Measurements from ENCODE around the gene ZBTB17.
A peak's percentile ranks its signal among the peaks of the same experiment; 100 is the strongest.

The ZBTB17 gene

DNA sequence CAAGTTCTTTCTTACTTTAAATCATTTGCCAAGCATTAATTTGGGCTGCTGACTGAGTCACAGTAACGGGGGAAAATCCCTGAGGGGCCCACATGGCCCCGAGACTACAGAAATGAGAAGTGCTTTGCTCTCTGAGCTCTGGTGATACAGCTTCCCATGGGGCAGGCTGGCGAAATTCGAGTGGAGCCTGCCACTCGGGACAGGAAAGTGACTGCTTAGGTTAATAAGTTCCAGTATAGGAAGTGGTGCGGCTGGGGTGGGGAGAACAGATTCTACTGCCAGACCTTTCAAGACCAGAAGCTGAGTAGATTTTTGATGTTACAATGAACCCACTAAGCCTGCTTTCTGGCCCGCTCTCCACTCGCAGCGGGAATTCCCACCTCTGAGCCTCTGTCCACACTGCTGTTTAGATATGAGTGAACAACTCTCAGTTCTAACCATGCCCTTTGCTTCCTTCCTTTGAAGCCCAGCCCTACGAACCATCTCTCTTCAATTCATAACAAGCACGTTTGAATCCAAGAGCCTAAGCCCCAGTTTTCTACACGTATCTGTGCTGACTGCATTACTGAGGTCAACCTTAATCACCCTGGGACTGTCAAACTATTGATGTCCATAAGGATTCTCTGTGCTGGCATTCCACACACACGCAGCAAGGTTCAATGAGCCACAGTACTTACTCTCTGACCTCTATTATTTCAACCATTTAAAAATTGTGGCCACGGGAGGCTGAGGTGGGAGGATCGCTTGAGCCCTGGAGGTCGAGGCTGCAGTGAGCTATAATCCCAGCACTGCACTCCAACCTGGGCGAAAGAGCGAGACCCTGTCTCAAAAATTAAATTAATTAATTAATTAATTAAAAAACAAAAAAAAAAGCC is 9.6 kb downstream of the ZBTB17 start:
- no peak overlapping the region for H3K4me3 ChIP-seq (ENCODE audit: low read depth, low read length)
- H3K27ac ChIP-seq, result peak overlapping the region; percentile 61
- in situ Hi-C loops (cut with HindIII; ENCODE audit: low pct_ligation_motif_present, low sequenced_read_pairs), result no loop called here
- H3K36me3 ChIP-seq (replicated peaks), result peaks cover 15% of the 10 kb centered on the region
- TF ChIP-seq CTCF (IDR thresholded peaks at IDR 0.05; ENCODE audit: low read depth, low read length, missing control alignments), result no peak
- no peaks in the 10 kb centered on the region for H3K27me3 ChIP-seq (replicated peaks)
- DNase-seq, result no peak

GRCh38 chr1:15965228-15965767 is 10.6 kb downstream of the ZBTB17 start:
- H3K4me3 ChIP-seq (ENCODE audit: low read depth, low read length), result no peak overlapping the region
- peaks cover 15% of the 10 kb centered on the region for H3K36me3 ChIP-seq (replicated peaks)
- peak; percentile 56 for DNase-seq
- in situ Hi-C loops (cut with HindIII; ENCODE audit: low pct_ligation_motif_present, low sequenced_read_pairs), result no loop called here
- H3K27me3 ChIP-seq (replicated peaks), result no peaks in the 10 kb centered on the region
- H3K27ac ChIP-seq, result peak overlapping the region; percentile 61
- TF ChIP-seq CTCF (IDR thresholded peaks at IDR 0.05; ENCODE audit: low read depth, low read length, missing control alignments), result no peak

DNA sequence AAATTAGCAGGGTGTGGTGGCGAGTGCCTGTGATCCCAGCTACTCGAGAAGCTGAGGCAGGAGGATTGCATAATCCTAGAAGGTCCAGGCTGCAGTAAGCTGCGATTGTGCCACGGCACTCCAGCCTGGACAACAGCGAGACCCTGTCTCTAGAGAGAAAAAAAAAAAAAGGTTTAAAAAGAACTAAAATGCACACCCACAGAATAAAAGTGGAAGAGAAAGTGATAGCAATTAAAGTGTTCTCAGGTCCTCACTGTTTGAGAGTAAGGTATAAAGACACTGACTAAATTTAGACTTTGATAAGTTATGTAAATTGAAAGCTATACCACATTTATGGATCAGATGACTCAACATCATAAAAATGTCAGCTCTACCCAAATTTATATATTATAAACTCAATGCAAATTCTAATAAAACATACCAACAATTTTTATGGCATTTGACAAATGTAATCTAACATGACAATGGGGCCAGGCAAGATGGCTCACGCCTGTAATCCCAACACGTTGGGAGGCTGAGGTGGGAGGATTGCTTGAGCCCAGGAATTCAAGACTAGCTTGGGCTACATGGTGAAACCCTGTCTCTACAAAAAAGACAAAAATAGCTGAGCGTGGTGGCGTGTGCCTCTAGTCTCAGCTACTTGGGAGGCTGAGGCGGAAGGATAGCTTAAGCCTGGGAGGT is 11.8 kb downstream of the ZBTB17 start:
- Histone ChIP-seq H3K4me3 (ENCODE audit: low read depth, low read length) (no peak overlapping the region), H3K27me3 (replicated peaks) (no peaks in the 10 kb centered on the region), H3K36me3 (replicated peaks) (peaks cover 10% of the 10 kb centered on the region), H3K27ac (no peak overlapping the region)
- DNase-seq, result no peak
- no peak for TF ChIP-seq CTCF (IDR thresholded peaks at IDR 0.05; ENCODE audit: low read depth, low read length, missing control alignments)
- in situ Hi-C loops (cut with HindIII; ENCODE audit: low pct_ligation_motif_present, low sequenced_read_pairs), result no loop called here

DNA sequence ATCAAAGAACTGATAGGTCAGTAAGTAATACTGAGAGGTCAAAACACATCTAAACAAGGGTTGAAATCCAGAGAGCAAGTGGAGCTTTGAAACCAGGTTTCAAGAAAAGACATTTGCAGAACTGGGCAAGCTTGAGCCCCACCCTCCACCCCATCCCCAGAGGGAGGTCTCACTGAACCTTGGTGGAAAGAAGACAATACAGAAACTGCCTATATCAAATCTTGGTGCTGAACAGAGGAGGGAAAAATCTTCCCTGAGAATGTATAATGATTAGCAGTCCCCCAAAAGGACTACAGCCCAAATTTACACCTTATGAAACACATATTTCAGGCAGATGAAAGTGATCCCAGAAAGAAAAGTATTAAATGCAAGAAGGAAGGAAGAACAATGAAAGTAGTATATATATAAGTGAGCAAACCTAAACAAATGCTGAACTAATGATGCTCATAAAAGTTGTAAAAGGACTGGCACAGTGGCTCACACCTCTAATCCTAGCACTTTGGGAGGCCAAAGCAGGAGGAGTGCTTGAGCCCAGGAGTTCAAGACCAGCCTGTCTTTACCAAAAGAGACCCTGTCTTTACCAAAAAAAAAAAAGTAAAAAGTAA is 12.4 kb downstream of the ZBTB17 start:
- TF ChIP-seq CTCF (IDR thresholded peaks at IDR 0.05; ENCODE audit: low read depth, low read length, missing control alignments), result no peak
- Histone ChIP-seq H3K27ac (no peak overlapping the region), H3K4me3 (ENCODE audit: low read depth, low read length) (no peak overlapping the region), H3K27me3 (replicated peaks) (no peaks in the 10 kb centered on the region), H3K36me3 (replicated peaks) (peaks cover 5% of the 10 kb centered on the region)
- in situ Hi-C loops (cut with HindIII; ENCODE audit: low pct_ligation_motif_present, low sequenced_read_pairs), result no loop called here
- DNase-seq, result no peak

DNA sequence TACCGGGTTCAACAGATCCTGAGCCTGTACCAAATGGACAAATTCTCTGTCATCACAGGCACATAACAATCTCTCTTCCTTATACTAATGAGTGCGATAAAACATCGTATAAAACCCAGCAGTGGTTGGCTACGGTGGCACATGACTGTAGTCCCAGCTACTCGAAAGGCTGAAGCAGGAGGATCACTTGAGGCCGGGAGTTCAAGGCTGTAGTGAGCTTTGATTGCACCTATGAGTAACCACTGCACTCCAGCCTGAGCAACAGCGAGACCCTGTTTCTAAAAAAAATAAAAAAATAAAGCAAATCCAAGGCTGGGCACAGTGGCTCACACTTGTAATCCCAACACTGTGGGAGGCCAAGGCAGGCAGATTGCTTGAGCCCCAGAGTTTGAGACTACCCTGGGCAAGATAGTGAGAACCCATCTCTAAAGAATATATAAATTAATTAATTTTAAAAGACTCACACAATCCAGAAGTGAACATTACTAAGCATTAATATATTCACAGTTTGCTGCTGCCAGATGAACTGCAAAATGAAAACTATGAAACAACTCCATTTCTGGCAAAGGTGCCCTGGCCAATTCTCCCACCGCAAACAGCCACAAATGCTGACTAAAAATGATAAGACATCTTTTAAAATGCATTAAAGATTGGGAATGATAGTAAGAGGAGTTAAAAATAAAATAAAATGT is 13.1 kb downstream of the ZBTB17 start:
- TF ChIP-seq CTCF (IDR thresholded peaks at IDR 0.05; ENCODE audit: low read depth, low read length, missing control alignments), result no peak
- Histone ChIP-seq H3K27ac (no peak overlapping the region), H3K27me3 (replicated peaks) (no peaks in the 10 kb centered on the region), H3K4me3 (ENCODE audit: low read depth, low read length) (no peak overlapping the region), H3K36me3 (replicated peaks) (peaks cover 1% of the 10 kb centered on the region)
- DNase-seq, result no peak
- in situ Hi-C loops (cut with HindIII; ENCODE audit: low pct_ligation_motif_present, low sequenced_read_pairs), result no loop called here

Measured in brain microvascular endothelial cell (primary cell).